SK-N-SH (cell line): ENCODE results near the gene RPL3. TPM values are rescaled to one million over a fixed set of nuclear protein-coding genes. Genes with fewer than 3 reads are reported as not detected.
A peak's percentile ranks its signal among the peaks of the same experiment; 100 is the strongest.

ENCODE experiments used
- CTCF ChIA-PET: fragments of 300-600, 350-600 bp; formaldehyde crosslinking; extraction: SDS; loops from one replicate; lab custom pipeline; 2021; lab: Yijun Ruan, JAX
- POLR2A ChIA-PET: fragments of 350-600 bp; sonication (Branson Sonifier 250); formaldehyde crosslinking; extraction: SDS; loops from one replicate; lab custom pipeline; 2020; ENCODE audit warnings: antibody characterized with exemption, inconsistent platforms; lab: Yijun Ruan, JAX
- DNase-seq: peaks from one replicate; pipeline ENCODE4 v3.0.0; 2012
- H2AFZ ChIP-seq: fragments of 200-600 bp; sonication (generic); 2 replicates; pipeline ENCODE4 v1.8.1; 2016; ENCODE audit warnings: antibody characterized with exemption, mild to moderate bottlenecking, low read depth
- H3F3A ChIP-seq: fragments of 200-600 bp; sonication (generic); replicated peaks from 2 replicates; pipeline ENCODE3; 2016; ENCODE audit warnings: antibody characterized with exemption, mild to moderate bottlenecking; ENCODE audit not compliant: insufficient read depth
- H3K27ac ChIP-seq, 2 experiments: fragments of 200-500 bp in 1 of 2; fragments of 200-600 bp in 1 of 2; sonication (Bioruptor generic) in 1 of 2; sonication (generic), shearing (Covaris generic) in 1 of 2; 2 replicates each; pipeline versions ENCODE4 v1.5.1 to v1.6.1; 2014 to 2016; ENCODE audit warnings: low read depth in 2 of 2, inconsistent platforms in 1 of 2, low read length in 1 of 2, mild to moderate bottlenecking in 1 of 2, mixed read lengths in 1 of 2
- H3K27me3 ChIP-seq: fragments of 200-600 bp; sonication (generic), shearing (Covaris generic); 2 replicates; pipeline ENCODE4 v1.6.1; 2016; ENCODE audit warnings: mixed run types; ENCODE audit not compliant: insufficient read depth
- H3K36me3 ChIP-seq, 2 experiments: fragments of 200-500 bp in 1 of 2; fragments of 200-600 bp in 1 of 2; sonication (Bioruptor generic) in 1 of 2; sonication (generic) in 1 of 2; replicated peaks in 1 of 2; 2 replicates each; pipeline versions ENCODE3 to v1.5.1; 2014 to 2016; ENCODE audit warnings: low read length in 1 of 2, mild to moderate bottlenecking in 1 of 2; ENCODE audit not compliant: insufficient read depth in 2 of 2, control insufficient read depth in 1 of 2
- H3K4me1 ChIP-seq, 2 experiments: fragments of 200-500 bp in 1 of 2; fragments of 200-600 bp in 1 of 2; sonication (Bioruptor generic) in 1 of 2; sonication (generic), shearing (Covaris generic) in 1 of 2; 2 replicates each; pipeline versions ENCODE4 v1.5.1 to v1.6.1; 2014 to 2016; ENCODE audit warnings: low read depth in 1 of 2, low read length in 1 of 2, mixed run types in 1 of 2; ENCODE audit not compliant: insufficient read depth in 2 of 2, control insufficient read depth in 1 of 2
- H3K4me2 ChIP-seq: fragments of 200-600 bp; sonication (generic), shearing (Covaris generic); 2 replicates; pipeline ENCODE4 v1.6.1; 2017; ENCODE audit warnings: mixed run types
- H3K4me3 ChIP-seq, 2 experiments: fragments of 200-500 bp in 1 of 2; fragments of 200-600 bp in 1 of 2; sonication (Bioruptor generic) in 1 of 2; sonication (generic), shearing (Covaris generic) in 1 of 2; 2 replicates each; pipeline versions ENCODE4 v1.5.1 to v1.8.1; 2014 to 2016; ENCODE audit warnings: low read depth in 2 of 2, inconsistent platforms in 1 of 2, low read length in 1 of 2, mild to moderate bottlenecking in 1 of 2, mixed read lengths in 1 of 2, moderate library complexity in 1 of 2
- H3K79me2 ChIP-seq: fragments of 200-600 bp; sonication (generic); 2 replicates; pipeline ENCODE4 v1.8.1; 2017; ENCODE audit warnings: mild to moderate bottlenecking; ENCODE audit not compliant: insufficient read depth
- H3K9ac ChIP-seq: fragments of 200-600 bp; sonication (generic); 2 replicates; pipeline ENCODE4 v1.6.1; 2017; ENCODE audit warnings: mixed run types
- H3K9me2 ChIP-seq: fragments of 200-600 bp; sonication (generic); 2 replicates; pipeline ENCODE4 v1.6.1; 2017; ENCODE audit warnings: mixed run types
- H3K9me3 ChIP-seq: fragments of 200-600 bp; sonication (generic); 2 replicates; pipeline ENCODE4 v1.6.1; 2017; ENCODE audit warnings: mixed run types, mild to moderate bottlenecking, moderate library complexity
- H4K20me1 ChIP-seq: fragments of 200-600 bp; sonication (generic); 2 replicates; pipeline ENCODE4 v1.6.1; 2017; ENCODE audit warnings: mild to moderate bottlenecking, mixed run types; ENCODE audit not compliant: insufficient read depth
- CTCF ChIP-seq: fragments of 200-600 bp; sonication (generic); IDR thresholded peaks from 2 replicates; pipeline ENCODE4 v1.6.1; 2017; ENCODE audit warnings: antibody characterized with exemption, mild to moderate bottlenecking, moderate library complexity
- ELF1 ChIP-seq: IDR thresholded peaks from 2 replicates; pipeline ENCODE4 v1.4.0; 2012
- EP300 ChIP-seq, 2 experiments: IDR thresholded peaks; 2 replicates each; pipeline versions ENCODE4 v1.4.0 to v1.6.1; 2012; ENCODE audit warnings: borderline replicate concordance in 1 of 2, low read depth in 1 of 2, low read length in 1 of 2
- EZH2phosphoT487 ChIP-seq: fragments of 200-600 bp; sonication (generic); IDR thresholded peaks from 2 replicates; pipeline ENCODE4 v1.6.1; 2017; ENCODE audit warnings: low read depth, mixed run types, mild to moderate bottlenecking, antibody characterized with exemption, moderate library complexity, borderline replicate concordance
- FOSL2 ChIP-seq: IDR thresholded peaks from 2 replicates; pipeline ENCODE4 v1.4.0; 2012; ENCODE audit warnings: low read depth, mild to moderate bottlenecking, moderate library complexity, borderline replicate concordance
- FOXJ3 ChIP-seq: sonication (generic); formaldehyde crosslinking; IDR thresholded peaks from 2 replicates; pipeline ENCODE4 v1.5.1; 2020; ENCODE audit warnings: mild to moderate bottlenecking, missing genetic modification reagents
- FOXM1 ChIP-seq: IDR thresholded peaks from 2 replicates; pipeline ENCODE4 v1.4.0; 2012; ENCODE audit warnings: low read depth, mild to moderate bottlenecking
- GABPA ChIP-seq: IDR thresholded peaks from 2 replicates; pipeline ENCODE4 v1.4.0; 2012; ENCODE audit warnings: low read depth, mild to moderate bottlenecking
- MAX ChIP-seq: IDR thresholded peaks from 2 replicates; pipeline ENCODE4 v1.4.0; 2012; ENCODE audit warnings: low read depth
- MXI1 ChIP-seq: IDR thresholded peaks from 2 replicates; pipeline ENCODE4 v1.6.1; 2012; ENCODE audit warnings: mild to moderate bottlenecking, low read depth, low read length, improper control_type of control experiment
- PBX3 ChIP-seq: IDR thresholded peaks from 2 replicates; pipeline ENCODE4; 2012
- RCOR1 ChIP-seq: fragments of 150-350 bp; IDR thresholded peaks from 2 replicates; pipeline ENCODE4 v1.6.1; 2017; ENCODE audit warnings: antibody characterized with exemption, low read length
- REST ChIP-seq: IDR thresholded peaks from 2 replicates; pipeline ENCODE4 v1.6.1; 2012; ENCODE audit warnings: mild to moderate bottlenecking, low read depth, low read length, moderate library complexity
- RFX5 ChIP-seq: IDR thresholded peaks from 2 replicates; pipeline ENCODE4 v1.6.1; 2012; ENCODE audit warnings: mild to moderate bottlenecking, improper control_type of control experiment, low read length
- SIN3A ChIP-seq: IDR thresholded peaks from 2 replicates; pipeline ENCODE4 v1.6.1; 2012; ENCODE audit warnings: low read depth, mild to moderate bottlenecking, low read length, moderate library complexity, borderline replicate concordance
- SMC3 ChIP-seq: IDR thresholded peaks from 2 replicates; pipeline ENCODE4 v1.6.1; 2012; ENCODE audit warnings: low read depth, low read length, improper control_type of control experiment
- TAF1 ChIP-seq: IDR thresholded peaks from 2 replicates; pipeline ENCODE4 v1.6.1; 2012; ENCODE audit warnings: low read depth, mild to moderate bottlenecking, low read length, moderate library complexity, borderline replicate concordance
- YY1 ChIP-seq: IDR thresholded peaks from 2 replicates; pipeline ENCODE4 v1.4.0; 2012; ENCODE audit warnings: low read depth, mild to moderate bottlenecking
- WGBS: methylation state at CpG from one replicate; pipeline ENCODE4 v1.1.6; 2017; ENCODE audit warnings: low lambda C conversion rate; 5-methylcytosine and 5-hydroxymethylcytosine counted together
- polyA plus RNA-seq, 3 experiments: library from polyadenylated mRNA; depleted of rRNA; stranded (reverse); fragments of >200 nt; gene quantifications; 2 replicates each; pipeline ENCODE4 v1.2.3, GENCODE V29; 2012
- TF ChIP-seq, protein P1 (sequence below): fragments of 150-350 bp; IDR thresholded peaks from 2 replicates; pipeline ENCODE4 v1.6.1; 2017; ENCODE audit warnings: antibody characterized with exemption, low read length, low read depth, borderline replicate concordance

The RPL3 gene
- polyA plus RNA-seq, 1 of the 3 experiments (the other 2 are of a cell fraction): 4,976 TPM

- TF ChIP-seq PBX3 (peak; percentile 27; the same call in 1 of the 2 replicates), FOXJ3 (CRISPR knock-in tag) (no peak), ELF1 (no peak), FOXM1 (no peak), SMC3 (peak; percentile 27)
- TF ChIP-seq, protein P1, sequence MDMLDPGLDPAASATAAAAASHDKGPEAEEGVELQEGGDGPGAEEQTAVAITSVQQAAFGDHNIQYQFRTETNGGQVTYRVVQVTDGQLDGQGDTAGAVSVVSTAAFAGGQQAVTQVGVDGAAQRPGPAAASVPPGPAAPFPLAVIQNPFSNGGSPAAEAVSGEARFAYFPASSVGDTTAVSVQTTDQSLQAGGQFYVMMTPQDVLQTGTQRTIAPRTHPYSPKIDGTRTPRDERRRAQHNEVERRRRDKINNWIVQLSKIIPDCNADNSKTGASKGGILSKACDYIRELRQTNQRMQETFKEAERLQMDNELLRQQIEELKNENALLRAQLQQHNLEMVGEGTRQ: no peak
- TF ChIP-seq, all 33 proteins: peak for 4
These were observed 12.7 kb downstream of the RPL3 start (continued) for GRCh38 chr22:39306456-39307361.

DNA sequence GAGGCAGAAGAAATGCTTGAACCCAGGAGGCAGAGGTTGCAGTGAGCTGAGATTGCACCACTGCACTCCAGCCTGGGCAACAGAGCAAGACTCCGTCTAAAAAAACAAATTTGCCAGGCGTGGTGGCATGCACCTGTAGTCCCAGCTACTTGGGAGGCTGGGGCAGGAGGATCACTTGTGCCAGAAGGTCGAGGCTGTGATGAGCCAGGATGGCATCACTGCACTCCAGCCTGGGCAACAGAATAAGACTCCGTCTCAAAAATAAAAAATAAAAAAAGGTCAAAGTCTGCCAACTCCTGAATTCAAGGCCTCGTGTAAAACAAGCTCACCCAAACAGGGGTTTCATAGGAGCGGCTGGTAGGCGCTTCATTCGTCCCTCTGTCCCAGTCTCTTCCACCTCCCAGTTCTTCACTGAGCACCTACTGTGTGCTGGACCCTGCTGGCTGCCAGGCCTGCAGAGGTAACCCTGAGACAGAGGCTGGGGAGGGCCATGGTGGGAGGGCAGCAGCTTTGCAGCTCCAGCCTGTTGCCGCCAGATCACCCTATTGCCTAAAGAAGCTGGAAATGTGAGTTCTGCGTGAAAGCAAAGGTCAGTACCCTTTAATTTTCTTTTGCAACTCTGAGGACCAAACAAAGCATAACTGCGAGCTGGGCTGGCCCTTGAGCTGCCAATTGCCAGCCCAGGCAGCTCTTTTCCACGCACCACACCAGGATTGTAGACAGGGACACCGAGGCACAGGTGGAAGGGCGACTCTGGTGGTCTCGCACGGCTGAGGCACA is 15.3 kb downstream of the RPL3 start:
- H3K27ac ChIP-seq: no peak overlapping the region
- no peak overlapping the region for H3K4me3 ChIP-seq
- DNase-seq: no peak
- no peaks in the 10 kb centered on the region for H3K9me2 ChIP-seq
- no peaks in the 10 kb centered on the region for H3K36me3 ChIP-seq
- WGBS: 89% methylated on average over 7 of the region's 16 CpGs
- POLR2A ChIA-PET: interaction anchor here (0.6 kb wide), 1 partner anchor 20 kb away, joined by 3 read pairs; no protein-coding TSS in a partner anchor
- H3K27me3 ChIP-seq: no peaks in the 10 kb centered on the region
- H2AFZ ChIP-seq: no peak overlapping the region
- H4K20me1 ChIP-seq: no peaks in the 10 kb centered on the region
- no peak overlapping the region for H3K9ac ChIP-seq
- no peak overlapping the region for H3K4me2 ChIP-seq
- H3K9me3 ChIP-seq: no peaks in the 10 kb centered on the region
- peaks cover 0 to 3% of the 10 kb centered on the region in 2 experiments; a peak in 2 of 4 replicates for H3K4me1 ChIP-seq
- peaks cover 2% of the 10 kb centered on the region for H3F3A ChIP-seq
- CTCF ChIA-PET: interaction anchor here (0.7 to 2.7 kb wide), 5 partner anchors 13 to 169 kb away, joined by 3 to 15 read pairs (median 4); no protein-coding TSS in a partner anchor
- no peaks in the 10 kb centered on the region for H3K79me2 ChIP-seq
- no peak for TF ChIP-seq MAX
- no peak for TF ChIP-seq TAF1
- TF ChIP-seq RCOR1: no peak
- TF ChIP-seq REST: no peak
- no peak for TF ChIP-seq GABPA
- TF ChIP-seq YY1: no peak
- TF ChIP-seq SIN3A: no peak
- no peak for TF ChIP-seq PBX3
- no peak for TF ChIP-seq EZH2phosphoT487
- no peak for TF ChIP-seq MXI1
- no peak for TF ChIP-seq CTCF
- TF ChIP-seq EP300 (IDR thresholded peaks at IDR 0.05; ENCODE audit: borderline replicate concordance in 1 of 2, low read depth in 1 of 2, low read length in 1 of 2): no peak
- no peak for TF ChIP-seq RFX5
- no peak for TF ChIP-seq FOSL2
